ENCODE data around the gene NEK7. TPM values are rescaled to one million over a fixed set of nuclear protein-coding genes. Genes with fewer than 3 reads are reported as not detected.

NEK7 gene
- total and polyA plus RNA-seq, 9 donors, result 25.0 to 87.0 (median 61.3) TPM

GRCh38 chr1:198370996-198371395 lies 214.2 kb downstream of the NEK7 start:
- Histone ChIP-seq H3K27me3 (no peaks in the 10 kb centered on the region), H3K4me3 (no peak overlapping the region), H3K36me3 (no peaks in the 10 kb centered on the region), H3K27ac (no peak overlapping the region), H3K4me1 (ENCODE audit: insufficient read depth) (no peaks in the 10 kb centered on the region), H3K9me3 (no peaks in the 10 kb centered on the region)
- DNase-seq, result no peak
- intact Hi-C loops (cut with DNase I), result loop anchor here in 1 of 4 donors (10.0 kb wide), 1 partner anchor 286 kb away; no protein-coding TSS in a partner anchor
- TF ChIP-seq POLR2A (IDR thresholded peaks at IDR 0.05) (no peak), EP300 (IDR thresholded peaks at IDR 0.05) (no peak), CTCF (IDR thresholded peaks at IDR 0.05) (no peak)
- 22 to 49% (median 34%) methylated on average over 1 of the region's 1 CpG for WGBS, 3 donors

Other genes starting within 250 kb of the NEK7 start
- gene LHX9, start 239.6 kb upstream of the NEK7 start, total RNA-seq, result 10 to 100 TPM in 5 of 7 donors, 1 to 10 TPM in 2; 6.2 to 15.9 (median 10.9) TPM
- gene LHX9, start 239.6 kb upstream of the NEK7 start, polyA plus RNA-seq, result 10 to 100 TPM in 1 of 2 donors, 1 to 10 TPM in 1; 9.1 to 13.2 TPM

All from ovary (tissue), 9 donors.